ENCODE measurements around the gene P3H3.

P3H3 gene

DNA sequence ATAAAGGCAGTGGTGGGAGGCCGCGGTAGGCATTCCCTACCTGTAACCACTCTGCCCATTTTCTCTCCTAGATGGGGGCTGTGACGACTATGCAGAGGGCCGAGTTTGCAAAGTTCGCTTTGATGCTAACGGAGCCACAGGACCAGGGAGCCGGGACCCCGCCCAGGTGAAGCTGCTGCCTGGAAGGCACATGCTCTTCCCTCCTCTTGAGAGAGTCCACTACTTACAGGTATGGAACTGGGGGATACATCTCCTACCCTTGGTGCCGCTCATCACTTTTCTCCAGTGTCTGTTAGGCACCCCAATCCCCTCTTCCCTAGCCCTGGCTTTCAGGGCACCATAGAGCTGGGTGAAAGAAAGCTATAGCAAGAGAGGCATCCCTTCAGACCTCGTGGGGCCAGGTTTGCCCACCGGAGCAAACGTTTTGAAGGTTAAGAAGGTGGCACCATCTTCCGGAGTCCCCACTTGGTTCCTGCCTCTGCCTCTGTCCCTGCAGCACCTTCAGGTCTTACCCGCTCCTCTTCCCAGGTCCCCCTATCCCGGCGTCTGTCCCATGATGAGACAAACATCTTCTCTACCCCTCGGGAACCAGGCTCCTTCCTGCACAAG is 2.0 kb upstream of the P3H3 start:
- DNase-seq (ENCODE audit: low read depth in 2 of 2) = no peak

DNA sequence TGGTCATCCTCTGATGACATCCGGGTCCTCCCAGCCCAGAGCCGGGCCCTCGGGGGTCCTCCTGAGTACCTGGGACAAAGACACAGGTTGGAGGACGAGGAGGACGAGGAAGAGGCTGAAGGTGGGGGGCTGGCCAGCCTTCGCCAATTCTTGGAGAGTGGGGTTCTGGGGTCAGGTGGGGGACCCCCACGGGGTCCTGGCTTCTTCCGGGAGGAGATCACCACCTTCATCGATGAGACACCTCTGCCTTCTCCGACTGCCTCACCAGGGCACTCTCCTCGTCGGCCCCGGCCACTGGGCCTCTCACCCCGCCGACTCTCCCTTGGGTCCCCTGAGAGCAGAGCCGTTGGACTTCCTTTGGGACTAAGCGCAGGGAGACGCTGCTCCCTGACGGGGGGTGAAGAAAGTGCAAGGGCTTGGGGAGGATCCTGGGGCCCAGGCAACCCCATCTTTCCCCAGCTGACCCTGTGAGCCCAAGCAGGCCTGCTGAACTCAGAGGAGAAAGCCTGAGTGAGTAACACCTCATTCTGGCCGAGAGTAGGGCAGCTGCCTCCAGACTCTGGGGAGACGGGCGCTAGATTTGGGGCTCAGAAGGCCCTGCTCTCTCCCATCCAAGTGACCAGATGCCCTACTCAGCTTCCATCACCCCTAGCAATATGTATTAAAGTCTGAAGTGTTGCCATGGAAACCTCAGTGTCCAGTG is 1.3 kb upstream of the P3H3 start:
- DNase-seq (ENCODE audit: low read depth in 2 of 2) = no peak

DNA sequence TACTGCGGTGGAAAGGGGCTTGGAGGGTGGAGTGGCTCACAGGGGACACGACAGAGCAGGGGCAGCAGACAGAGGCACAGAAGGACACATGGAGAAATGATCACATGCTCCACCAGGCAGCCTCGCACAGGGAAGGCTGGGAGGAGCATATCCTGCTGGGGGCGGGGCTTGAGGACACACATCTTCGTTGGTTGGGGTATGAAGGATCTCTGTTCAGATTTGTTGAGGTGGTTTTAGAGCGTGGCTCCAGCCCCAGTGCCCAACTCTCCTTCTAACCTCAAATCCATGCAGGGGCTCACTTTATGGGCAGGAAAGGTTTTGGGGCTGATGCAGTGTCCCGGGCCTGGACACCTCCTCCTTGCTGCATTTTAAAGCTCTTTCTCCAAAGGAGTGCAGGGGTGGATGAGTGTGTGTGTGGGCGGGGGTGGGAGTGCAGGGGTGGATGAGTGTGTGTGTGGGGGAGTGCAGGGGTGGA is 733 bp upstream of the P3H3 start:
- peak; percentile 61 to 68 for DNase-seq (ENCODE audit: low read depth in 2 of 2)

DNA sequence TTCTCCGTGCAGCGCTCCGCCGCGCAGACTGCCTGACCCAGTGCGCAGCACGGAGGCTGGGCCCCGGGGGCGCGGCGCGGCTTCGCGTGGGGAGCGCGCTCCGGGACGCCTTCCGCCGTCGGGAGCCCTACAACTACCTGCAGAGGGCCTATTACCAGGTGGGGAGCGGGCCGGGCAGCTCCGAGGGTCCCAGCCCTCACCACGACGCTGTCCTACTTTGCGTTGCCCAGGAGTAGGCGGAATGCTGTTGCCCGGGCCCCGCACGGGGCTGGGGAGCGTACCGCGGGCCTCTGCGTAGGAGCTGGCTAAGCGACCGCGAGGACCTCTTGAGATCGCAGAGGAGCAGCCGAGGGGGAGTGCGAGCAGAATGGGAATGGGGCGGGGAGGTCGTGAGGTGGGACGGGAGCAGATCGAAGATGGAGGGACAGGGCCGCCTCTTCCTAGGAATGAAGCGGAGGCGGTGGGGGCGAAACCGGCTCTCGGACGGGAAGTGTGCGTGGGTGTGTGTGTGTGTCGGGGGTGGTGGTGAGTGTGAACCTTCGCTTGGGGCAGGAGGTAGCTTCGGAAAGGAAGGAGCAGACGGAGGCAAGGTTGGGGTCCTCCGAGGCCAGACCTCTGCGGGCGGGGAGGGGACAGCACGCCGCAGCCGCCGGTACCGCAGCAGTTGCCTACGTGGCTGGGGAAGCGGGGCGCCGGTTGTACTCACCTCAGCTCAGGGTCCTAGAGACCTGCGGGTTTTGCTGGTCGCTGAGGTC is 751 bp downstream of the P3H3 start:
- no peak for DNase-seq (ENCODE audit: low read depth in 2 of 2)

DNA sequence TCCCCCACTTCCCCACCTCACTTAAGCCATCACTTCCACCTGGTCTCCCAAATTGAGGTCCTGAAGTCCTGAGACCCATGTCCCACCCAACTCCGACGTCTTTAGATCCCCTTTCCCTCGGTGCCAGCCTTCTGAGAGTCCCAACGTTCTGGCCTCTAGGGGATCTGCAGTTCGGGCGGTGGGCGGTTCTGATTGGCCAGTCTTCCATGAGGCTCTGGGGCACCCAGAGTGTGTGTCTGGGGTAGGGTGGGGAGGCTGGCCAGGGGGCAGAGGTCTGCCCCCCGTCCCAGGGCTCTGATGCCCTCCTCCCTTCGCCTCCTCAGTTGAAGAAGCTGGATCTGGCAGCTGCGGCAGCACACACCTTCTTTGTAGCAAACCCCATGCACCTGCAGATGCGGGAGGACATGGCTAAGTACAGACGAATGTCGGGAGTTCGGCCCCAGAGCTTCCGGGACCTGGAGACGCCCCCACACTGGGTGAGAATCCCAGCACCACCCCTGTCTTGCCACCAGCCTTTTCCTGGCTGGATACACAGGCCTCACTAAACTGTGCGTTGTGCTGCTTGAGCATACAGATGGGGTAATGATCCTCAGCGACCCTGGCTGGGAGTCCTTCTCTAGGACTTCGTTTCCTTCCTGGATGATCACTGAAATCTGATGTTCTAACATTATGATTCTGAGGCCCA is 1.5 kb downstream of the P3H3 start:
- no peak for DNase-seq (ENCODE audit: low read depth in 2 of 2)

DNA sequence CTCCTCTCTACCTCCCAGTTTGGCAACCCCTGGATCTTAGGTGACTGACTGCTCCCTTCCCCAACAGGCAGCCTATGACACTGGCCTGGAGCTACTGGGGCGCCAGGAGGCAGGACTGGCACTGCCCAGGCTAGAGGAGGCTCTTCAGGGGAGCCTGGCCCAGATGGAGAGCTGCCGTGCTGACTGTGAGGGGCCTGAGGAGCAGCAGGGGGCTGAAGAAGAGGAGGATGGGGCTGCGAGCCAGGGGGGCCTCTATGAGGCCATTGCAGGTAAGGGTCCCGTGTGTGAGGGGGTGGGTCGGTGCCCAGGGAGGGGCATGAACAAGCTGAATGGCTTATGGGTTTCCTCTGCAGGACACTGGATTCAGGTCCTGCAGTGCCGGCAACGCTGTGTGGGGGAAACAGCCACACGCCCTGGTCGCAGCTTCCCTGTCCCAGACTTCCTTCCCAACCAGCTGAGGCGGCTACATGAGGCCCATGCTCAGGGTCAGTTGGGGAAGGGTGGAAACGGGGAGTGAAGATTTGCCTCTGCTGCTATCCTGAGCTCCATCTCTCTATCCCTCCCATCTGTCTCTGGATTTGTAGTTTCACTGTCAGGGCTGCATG is 2.2 kb downstream of the P3H3 start:
- no peak for DNase-seq (ENCODE audit: low read depth in 2 of 2)

DNA sequence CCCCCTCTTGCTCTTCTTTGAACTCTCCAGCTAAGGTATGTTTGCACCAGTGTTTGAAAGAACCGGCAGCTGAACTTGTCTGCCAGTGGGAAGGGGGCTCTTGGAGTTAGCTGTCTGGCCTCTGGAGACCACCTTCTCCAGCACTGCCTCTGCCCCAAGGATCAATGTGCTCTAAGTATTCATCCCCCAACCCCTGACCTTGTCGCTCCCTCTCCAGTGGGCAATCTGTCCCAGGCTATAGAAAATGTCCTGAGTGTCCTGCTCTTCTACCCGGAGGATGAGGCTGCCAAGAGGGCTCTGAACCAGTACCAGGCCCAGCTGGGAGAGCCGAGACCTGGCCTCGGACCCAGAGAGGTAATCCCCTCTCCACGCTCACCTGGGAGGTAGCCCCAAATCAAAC is 2.8 kb downstream of the P3H3 start:
- DNase-seq (ENCODE audit: low read depth in 2 of 2) = no peak

DNA sequence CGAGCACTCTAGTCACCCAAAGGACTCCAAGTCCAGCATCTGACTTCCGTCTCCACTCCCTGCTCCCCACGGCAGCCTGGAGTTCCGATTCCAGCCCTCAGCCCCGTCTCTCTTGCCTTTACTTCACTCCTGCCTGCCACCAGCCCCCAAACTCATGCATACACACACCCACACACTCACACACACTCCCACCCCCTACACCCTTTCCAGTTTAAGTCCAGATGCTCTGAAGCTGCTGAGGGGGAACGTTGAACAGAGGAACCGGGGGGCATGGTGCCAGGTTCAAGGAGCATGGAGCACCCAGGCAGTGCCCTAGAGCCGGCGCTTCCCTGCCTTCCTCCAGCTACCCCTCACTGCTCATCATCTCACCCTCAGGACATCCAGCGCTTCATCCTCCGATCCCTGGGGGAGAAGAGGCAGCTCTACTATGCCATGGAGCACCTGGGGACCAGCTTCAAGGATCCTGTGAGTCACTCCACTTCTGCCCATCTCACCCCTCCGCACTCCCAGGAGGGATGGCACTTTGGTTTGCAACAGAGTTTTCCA is 3.3 kb downstream of the P3H3 start:
- no peak for DNase-seq (ENCODE audit: low read depth in 2 of 2)

DNA sequence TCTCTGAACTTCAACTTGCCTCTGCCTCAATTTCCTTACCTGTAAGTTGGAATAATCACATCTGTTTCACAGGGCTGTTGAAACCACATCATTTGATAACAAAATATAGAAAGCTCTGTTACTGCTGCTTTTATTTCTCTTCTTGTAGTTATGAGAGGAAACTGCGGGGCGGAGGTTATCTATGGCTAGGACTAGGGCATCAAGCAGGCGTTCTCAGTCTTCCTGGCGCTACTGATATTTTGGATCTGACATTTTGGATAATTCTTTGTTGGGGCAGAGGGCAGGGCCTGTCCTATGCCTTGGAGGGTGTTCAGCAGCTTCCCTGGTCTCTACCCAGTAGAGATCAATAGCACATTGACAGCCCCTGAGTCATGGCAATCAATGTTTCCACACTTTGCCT is 3.9 kb downstream of the P3H3 start:
- no peak for DNase-seq (ENCODE audit: low read depth in 2 of 2)

DNA sequence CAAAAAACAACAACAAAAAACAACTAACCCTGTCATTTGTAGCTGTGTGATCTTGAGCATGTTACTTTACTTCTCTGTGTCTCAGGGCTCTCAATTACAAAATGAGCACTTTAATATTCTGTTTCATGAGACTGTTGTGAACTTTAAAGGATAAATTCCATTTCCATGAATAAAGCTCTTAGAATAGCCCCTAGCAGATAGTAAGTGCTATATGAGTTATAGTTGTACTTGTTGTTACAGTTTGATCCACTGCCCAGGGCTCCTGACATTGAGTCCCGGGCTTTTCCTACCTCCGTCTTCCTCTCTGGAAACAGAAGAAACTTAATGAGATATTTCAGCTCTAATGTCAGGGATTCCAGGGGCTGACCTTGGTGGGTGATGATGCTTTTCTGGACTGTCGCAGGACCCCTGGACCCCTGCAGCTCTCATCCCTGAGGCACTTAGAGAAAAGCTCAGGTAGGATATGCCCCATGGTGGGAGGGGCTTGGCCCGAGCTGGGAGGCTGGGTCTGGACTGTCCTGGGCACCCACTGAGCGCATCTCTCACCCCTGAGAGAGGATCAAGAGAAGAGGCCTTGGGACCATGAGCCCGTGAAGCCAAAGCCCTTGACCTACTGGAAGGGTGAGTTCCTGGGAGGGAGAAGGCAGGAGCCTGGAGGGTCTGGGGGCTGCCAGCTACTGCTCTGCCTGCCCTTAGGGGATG is 5.1 kb downstream of the P3H3 start:
- no peak for DNase-seq (ENCODE audit: low read depth in 2 of 2)

DNA sequence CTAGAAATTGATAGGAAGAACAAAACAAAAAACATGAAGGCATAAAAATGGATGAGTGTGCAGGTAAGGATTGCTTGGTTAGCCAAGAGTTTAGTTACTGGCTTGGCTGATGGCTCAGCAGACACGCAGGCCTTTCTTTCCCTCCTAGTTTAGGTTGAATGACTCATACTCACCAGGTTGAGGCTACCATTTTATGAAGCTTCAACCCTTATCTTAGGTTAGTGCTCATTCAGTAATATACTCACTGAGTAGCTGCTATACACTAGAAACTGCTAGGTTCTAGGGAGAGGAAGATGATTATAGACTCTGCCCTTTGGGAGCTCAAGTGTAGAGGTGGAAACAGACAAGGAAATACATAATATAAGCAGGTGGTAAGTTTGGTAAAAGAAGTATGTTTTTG is 6.0 kb downstream of the P3H3 start:
- DNase-seq (ENCODE audit: low read depth in 2 of 2) = no peak

DNA sequence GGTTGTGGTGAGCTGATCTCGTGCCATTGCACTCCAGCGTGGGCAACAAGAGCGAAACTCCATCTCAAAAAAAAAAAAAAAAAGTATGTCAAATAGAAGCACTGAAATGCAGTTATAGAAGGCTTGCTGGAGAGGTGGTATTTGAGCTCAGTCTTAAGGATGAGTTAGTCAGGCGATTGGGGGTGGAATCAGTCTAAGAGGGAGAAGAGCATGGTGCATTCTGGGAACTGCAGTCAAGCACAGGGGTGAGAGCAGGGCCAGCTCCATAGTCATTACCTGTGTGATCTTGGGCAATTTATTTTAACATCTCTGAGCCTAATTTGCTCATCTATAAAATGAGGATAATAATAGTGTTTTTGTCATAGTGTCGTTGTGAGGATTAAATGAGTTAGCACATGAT is 6.7 kb downstream of the P3H3 start:
- no peak for DNase-seq (ENCODE audit: low read depth in 2 of 2)

DNA sequence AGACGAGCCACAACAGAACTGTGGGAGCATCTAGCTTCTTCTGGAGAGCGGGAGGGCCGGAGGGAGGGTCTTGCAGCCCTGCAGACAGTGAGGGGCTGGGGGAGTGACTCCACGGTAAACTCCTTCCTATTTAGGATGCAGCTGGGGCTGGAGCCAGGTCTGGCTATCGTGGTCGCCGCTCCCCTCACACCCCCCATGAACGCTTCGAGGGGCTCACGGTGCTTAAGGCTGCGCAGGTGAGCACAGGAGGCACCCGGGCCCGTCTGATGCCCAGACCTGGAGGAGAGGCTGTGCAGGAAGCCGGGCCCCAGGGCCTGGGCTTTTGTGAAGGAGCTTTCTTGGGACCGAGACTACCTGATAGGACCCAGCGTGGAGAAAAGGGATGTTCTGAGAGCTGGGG is 8.6 kb downstream of the P3H3 start:
- DNase-seq (ENCODE audit: low read depth in 2 of 2) = no peak

DNA sequence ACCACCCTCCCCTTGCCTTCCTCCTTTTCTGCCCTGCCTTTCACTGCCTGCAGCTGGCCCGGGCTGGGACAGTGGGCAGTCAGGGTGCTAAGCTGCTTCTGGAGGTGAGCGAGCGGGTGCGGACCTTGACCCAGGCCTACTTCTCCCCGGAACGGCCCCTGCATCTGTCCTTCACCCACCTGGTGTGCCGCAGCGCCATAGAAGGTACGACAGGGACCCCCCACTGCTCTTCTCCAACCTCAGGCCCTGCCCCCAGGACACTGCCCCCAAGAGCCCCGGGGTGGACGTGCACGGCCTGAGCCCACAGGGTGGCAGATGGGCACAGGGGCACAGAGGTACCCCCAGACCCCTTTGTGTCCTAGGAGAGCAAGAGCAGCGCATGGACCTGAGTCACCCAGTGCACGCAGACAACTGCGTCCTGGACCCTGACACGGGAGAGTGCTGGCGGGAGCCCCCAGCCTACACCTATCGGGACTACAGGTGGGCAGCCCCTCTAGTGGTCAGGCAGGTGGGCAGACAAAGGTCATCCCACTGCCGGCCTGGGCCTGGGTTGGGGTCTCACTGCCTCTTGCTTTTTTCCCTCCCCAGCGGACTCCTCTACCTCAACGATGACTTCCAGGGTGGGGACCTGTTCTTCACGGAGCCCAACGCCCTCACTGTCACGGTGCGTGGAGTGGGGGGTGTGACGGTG is 9.3 kb downstream of the P3H3 start:
- no peak for DNase-seq (ENCODE audit: low read depth in 2 of 2)

DNA sequence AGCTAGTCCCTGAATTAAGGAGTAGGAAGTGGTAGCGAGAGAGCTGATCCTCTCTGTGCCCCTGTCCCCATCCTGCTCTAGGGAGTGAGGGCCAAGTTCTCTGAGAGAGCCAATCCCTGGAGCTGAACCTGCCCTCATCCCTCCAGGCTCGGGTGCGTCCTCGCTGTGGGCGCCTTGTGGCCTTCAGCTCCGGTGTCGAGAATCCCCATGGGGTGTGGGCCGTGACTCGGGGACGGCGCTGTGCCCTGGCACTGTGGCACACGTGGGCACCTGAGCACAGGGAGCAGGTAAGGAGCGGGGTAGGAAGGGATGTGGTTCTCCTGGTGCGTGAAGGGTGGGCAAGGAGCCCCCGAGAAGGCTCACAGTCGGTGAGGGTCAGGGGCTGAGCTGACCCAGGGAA is 10.6 kb downstream of the P3H3 start:
- no peak for DNase-seq (ENCODE audit: low read depth in 2 of 2)

DNA sequence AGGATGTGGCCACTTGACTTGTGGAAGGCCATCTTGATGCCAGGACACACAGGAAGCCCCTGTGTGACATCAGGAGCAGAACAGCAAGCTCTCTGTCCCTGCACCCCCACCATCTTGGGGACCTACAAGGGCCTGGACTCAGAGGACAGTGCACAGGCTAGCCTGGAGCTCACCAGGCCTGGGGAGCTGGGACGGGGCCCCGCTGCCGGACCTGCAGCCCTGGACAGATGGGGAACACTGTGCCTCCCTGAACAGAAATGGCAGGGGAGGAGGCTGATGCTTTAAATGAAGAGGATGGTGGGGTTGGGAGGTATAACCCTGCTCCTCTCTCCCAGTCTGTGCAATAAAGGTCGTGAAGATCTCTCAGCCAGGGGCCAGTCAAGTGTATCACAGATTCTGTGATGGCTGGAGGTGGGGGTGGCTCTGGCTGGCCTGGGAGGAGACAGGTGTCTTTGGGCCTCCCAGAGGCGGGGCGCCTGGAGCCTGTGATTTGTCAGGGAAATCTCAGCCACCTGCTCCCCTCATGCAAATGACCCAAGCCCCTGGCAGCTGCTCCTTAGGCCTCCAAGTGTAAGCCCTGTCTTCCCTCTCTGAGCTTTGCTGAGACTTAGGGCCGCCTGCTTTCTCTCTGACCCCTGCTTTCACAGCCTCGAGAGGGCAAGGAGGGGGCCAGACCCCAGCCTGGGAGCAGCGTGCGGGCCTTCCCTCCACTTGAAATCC is 11.4 kb downstream of the P3H3 start:
- DNase-seq (ENCODE audit: low read depth in 2 of 2) = no peak

DNA sequence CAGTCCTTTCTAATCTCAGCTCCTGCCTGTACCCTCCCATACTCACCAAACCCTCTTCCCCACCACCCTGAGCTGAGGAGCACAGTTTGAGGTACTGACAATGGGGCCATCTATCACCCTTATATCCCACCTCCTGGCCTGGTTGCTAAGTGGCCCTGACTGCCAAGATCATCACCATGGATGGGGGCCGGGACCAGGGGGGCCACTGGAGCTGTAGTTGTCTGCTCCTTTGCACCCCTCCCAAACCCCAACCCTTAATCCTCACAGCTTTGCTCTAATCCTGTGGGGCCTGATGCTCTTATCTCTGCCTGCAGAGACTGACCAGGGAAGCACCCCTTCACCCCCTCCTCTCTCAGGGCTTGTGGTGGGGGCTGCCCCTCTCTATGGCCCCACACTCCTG is 12.1 kb downstream of the P3H3 start:
- no peak for DNase-seq (ENCODE audit: low read depth in 2 of 2)

DNA sequence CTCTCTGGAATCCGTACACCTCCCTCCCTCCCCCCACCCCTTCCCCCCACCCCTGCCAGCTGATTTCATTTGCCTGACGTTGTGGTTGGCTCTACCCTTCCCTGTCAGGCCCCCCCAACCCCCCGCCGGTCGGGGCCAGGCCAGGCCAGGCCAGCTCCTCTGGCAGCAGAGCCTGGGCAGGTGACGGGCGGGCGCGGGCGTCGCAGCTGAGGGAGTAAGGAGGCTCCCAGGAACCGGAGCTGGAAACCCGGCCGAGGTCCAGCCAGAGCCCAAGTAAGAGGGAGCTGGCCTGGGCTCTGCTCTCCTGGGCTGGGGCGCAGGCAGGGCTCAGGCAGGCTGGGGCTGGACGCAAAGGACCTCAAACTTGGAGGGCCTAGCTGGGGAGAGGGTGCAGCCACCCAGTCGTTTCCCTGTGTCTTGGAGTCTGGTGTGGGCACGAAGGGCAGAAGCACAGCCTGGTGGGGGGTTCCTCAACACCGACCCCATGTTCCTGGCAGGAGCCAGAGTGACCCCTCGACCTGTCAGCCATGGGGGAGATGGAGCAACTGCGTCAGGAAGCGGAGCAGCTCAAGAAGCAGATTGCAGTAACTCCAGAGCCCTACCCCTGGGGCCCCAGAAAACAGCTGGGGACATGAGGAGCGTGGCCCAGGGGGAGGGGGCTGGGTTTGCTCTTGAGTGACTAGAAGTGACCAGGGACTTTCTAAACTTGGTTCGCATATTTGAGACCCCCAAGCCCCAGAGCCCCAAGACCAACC is 12.7 kb downstream of the P3H3 start, which contains the start of gene GNB3:
Gene GNB3, plus strand, starts transcription at position 165 of the 755 bp plus-strand sequence. Its CDS starts 363 bp downstream, at position 528.
- no peak for DNase-seq (ENCODE audit: low read depth in 2 of 2)

DNA sequence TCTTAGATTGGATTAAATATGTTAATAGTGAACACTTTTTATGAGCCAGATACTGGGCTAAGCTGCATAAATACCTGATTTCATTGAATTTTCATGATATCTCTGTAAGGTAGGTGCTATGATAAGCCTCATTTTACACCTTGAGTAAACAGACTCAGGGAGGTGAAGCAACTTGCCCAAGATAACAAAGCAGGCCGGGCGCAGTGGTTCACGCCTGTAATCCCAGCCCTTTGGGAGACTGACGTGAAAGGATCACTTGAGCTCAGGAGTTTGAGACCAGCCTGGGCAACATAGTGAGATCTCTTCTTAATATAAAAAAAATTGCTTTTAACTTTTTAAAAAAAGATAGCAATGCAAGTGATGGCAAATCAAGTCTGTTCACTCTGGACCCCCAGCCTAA is 13.9 kb downstream of the P3H3 start:
- no peak for DNase-seq (ENCODE audit: low read depth in 2 of 2)
